Prostate gland (tissue), 2 donors: ENCODE results near the gene HCK. TPM values are rescaled to one million over a fixed set of nuclear protein-coding genes. Genes with fewer than 3 reads are reported as not detected.

Experiments
- DNase-seq: peaks from one replicate; pipeline ENCODE4 v3.0.0-alpha.2; 2019; ENCODE audit warnings: low spot score
- H3K27ac ChIP-seq, 2 donors: fragments of 200-600 bp; sonication (generic); 2 replicates each; pipeline ENCODE4 v1.5.1; 2017 to 2019
- H3K27me3 ChIP-seq: fragments of 200-600 bp; sonication (generic); replicated peaks from 2 replicates; pipeline ENCODE4 v1.5.1; 2019; ENCODE audit not compliant: insufficient read depth
- H3K36me3 ChIP-seq, 2 donors: fragments of 200-600 bp; sonication (generic); 1 replicate in 1 of 2; 2 replicates in 1 of 2; pipeline versions ENCODE4 v1.5.1 to v1.8.1; 2017 to 2019
- H3K4me1 ChIP-seq: fragments of 200-600 bp; sonication (generic); replicated peaks from 2 replicates; pipeline ENCODE4 v1.5.1; 2019
- H3K4me3 ChIP-seq, 2 donors: fragments of 200-600 bp; sonication (generic); 2 replicates each; pipeline ENCODE4 v1.5.1; 2017 to 2019
- H3K9me3 ChIP-seq: fragments of 200-600 bp; sonication (generic); 2 replicates; pipeline ENCODE4 v1.5.1; 2017
- POLR2A ChIP-seq: fragments of 450-650 bp; IDR thresholded peaks from one replicate; pipeline ENCODE4 v1.6.1; 2016; ENCODE audit warnings: antibody characterized with exemption, mild to moderate bottlenecking
- POLR2AphosphoS5 ChIP-seq: sonication (generic); formaldehyde crosslinking; IDR thresholded peaks from one replicate; pipeline ENCODE4 v1.6.1; 2017; ENCODE audit warnings: antibody characterized with exemption
- WGBS: methylation state at CpG from one replicate; pipeline ENCODE4 v1.1.5; 2018; 5-methylcytosine and 5-hydroxymethylcytosine counted together
- intact Hi-C: fragments of 100-400 bp; cut with DNase I; formaldehyde crosslinking; loops from one replicate; pipeline ENCODE4 v1.14.2; 2022
- total RNA-seq, 2 donors: library from RNA; depleted of rRNA; stranded (reverse); fragments of >200 nt; gene quantifications; one replicate each; pipeline ENCODE4 v1.1.0, GENCODE V29; 2016
- TF ChIP-seq, protein P1 (sequence below), 4 experiments: fragments of 200-600 bp in 2 of 4; fragments of 450-650 bp in 2 of 4; sonication (generic) in 2 of 4; IDR thresholded peaks; 1 replicate in 3 of 4; 2 replicates in 1 of 4; pipeline ENCODE4 v1.5.1; 2016 to 2019; ENCODE audit warnings: antibody characterized with exemption in 4 of 4, mild to moderate bottlenecking in 2 of 4, moderate library complexity in 2 of 4

HCK gene
- total RNA-seq, 2 donors from 2014 or later, result 3.1 to 6.0 TPM

DNA sequence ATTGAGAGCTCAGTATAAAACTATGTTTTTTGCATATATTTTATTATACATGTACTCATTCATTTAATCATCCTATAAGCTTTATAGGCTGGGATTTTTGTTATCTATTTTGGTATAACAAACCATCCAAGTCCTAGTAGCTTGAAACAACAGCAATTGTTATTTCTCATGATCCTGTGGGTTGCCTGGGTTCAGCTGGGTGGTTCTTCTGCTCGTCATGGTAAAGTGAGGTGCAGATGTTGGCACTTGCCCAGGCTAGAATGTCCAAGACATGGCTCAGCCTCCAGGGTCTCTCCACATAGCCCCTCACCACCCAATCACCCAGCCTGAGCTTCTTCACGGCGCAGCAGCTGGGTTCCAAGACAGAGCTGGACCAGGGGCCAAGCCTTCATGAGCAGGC is 36.7 kb downstream of the HCK start:
- Histone ChIP-seq H3K4me1 (no peaks in the 10 kb centered on the region), H3K36me3 (no peaks in the 10 kb centered on the region), H3K27ac (no peak overlapping the region), H3K27me3 (no peaks in the 10 kb centered on the region), H3K9me3 (no peaks in the 10 kb centered on the region), H3K4me3 (no peak overlapping the region)
- no peak for DNase-seq
- TF ChIP-seq POLR2AphosphoS5 (no peak), POLR2A (no peak)
- TF ChIP-seq, protein P1, sequence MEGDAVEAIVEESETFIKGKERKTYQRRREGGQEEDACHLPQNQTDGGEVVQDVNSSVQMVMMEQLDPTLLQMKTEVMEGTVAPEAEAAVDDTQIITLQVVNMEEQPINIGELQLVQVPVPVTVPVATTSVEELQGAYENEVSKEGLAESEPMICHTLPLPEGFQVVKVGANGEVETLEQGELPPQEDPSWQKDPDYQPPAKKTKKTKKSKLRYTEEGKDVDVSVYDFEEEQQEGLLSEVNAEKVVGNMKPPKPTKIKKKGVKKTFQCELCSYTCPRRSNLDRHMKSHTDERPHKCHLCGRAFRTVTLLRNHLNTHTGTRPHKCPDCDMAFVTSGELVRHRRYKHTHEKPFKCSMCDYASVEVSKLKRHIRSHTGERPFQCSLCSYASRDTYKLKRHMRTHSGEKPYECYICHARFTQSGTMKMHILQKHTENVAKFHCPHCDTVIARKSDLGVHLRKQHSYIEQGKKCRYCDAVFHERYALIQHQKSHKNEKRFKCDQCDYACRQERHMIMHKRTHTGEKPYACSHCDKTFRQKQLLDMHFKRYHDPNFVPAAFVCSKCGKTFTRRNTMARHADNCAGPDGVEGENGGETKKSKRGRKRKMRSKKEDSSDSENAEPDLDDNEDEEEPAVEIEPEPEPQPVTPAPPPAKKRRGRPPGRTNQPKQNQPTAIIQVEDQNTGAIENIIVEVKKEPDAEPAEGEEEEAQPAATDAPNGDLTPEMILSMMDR (IDR thresholded peaks at IDR 0.05), result no peak
- intact Hi-C loops, result no loop called here
- WGBS, result 92% methylated on average over 3 of the region's 3 CpGs

DNA sequence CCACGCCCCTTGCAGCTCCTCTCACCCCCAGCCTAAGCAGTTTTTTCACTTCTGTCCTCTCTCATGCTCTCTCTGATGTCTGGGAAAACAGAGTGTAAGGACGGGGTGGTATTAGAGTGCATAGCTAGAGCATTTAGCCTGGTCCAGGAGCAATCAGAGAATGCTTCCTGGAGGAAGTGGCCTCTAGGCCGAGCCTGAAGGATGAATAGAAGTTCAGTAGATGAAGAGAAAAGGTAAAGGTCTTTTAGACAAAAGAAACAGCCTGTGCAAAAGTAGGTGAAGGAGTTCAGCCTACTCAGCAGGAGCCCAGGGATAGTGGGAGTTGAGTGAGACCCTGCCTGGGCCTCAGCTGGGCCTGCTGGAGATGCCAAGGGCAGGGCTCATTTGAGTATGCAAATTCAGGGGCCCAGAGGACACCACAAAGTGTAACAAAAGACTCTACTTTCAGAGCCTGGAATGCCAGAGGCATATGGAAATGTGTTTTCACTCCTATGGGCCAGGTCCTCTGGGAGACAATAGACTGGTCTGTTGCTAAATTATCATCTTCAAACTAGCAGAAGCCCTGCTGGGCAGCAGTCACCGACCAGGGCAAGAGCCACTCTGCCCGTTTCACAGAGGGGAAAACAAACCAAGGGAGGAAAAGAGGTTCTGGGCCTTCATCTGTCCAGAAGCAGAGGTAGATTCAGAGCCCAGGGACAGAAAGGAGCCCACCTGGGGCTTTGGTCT is 37.8 kb downstream of the HCK start:
- WGBS, result 66% methylated on average over 5 of the region's 5 CpGs
- H3K36me3 ChIP-seq, result no peaks in the 10 kb centered on the region

DNA sequence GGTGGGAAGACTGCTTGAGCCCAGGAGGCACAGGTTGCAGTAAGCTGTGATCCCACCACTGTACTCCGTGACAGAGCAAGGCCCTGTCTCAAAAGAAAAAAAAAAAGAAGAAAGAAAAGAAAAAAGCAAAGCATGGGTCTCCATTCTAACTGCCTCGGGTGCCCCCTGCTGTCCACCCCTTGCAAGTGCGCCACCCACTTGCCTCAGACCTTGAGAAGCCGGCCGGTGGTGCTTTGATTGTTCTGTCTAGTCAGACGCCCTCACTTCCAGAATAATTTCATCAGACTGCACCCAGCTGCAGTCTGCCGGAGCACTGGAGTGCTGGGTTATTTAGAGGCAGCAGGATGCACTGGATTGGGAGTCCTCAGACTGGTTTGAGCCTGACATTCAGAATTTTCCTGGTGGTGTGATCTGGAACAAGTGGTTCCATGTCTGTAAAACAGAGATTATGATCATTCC is 39.9 kb downstream of the HCK start:
- no peaks in the 10 kb centered on the region for H3K4me1 ChIP-seq
- TF ChIP-seq, protein P1 (IDR thresholded peaks at IDR 0.05), result peak; percentile 57 to 69 (median 64)
- TF ChIP-seq POLR2A, result no peak
- intact Hi-C loops, result no loop called here

More for the DNA sequence above, 37.8 kb downstream of the HCK start:
- Histone ChIP-seq H3K9me3 (no peaks in the 10 kb centered on the region), H3K4me3 (no peak overlapping the region), H3K27me3 (no peaks in the 10 kb centered on the region), H3K4me1 (no peaks in the 10 kb centered on the region), H3K27ac (no peak overlapping the region)
- intact Hi-C loops, result no loop called here
- no peak for DNase-seq
- TF ChIP-seq, protein P1 (IDR thresholded peaks at IDR 0.05), result no peak
- TF ChIP-seq POLR2A (no peak), POLR2AphosphoS5 (no peak)

DNA sequence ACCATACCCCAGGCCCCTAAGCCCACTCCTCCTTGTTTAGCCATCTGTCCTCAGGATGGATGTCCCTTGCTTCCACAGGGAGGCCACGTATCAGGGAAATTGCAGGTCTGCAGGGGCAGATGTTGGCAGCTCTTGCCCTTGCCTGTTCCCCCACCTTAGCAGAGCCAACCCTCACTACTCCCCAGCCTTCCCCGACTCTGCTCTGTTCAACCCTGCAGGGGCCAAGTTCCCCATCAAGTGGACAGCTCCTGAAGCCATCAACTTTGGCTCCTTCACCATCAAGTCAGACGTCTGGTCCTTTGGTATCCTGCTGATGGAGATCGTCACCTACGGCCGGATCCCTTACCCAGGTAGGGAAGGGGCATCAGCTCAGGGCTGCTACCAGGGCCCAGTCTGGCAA is 46.7 kb downstream of the HCK start:
- Histone ChIP-seq H3K4me1 (no peaks in the 10 kb centered on the region), H3K27ac (no peak overlapping the region), H3K9me3 (no peaks in the 10 kb centered on the region), H3K36me3 (no peaks in the 10 kb centered on the region), H3K27me3 (no peaks in the 10 kb centered on the region), H3K4me3 (no peak overlapping the region)
- intact Hi-C loops, result no loop called here
- TF ChIP-seq, protein P1 (IDR thresholded peaks at IDR 0.05), result no peak
- no peak for TF ChIP-seq POLR2AphosphoS5
- no peak for TF ChIP-seq POLR2A
- WGBS, result 83% methylated on average over 6 of the region's 6 CpGs
- DNase-seq, result no peak

More for the DNA sequence above, 39.9 kb downstream of the HCK start:
- Histone ChIP-seq H3K36me3 (no peaks in the 10 kb centered on the region), H3K9me3 (no peaks in the 10 kb centered on the region), H3K27me3 (no peaks in the 10 kb centered on the region), H3K4me3 (no peak overlapping the region), H3K27ac (no peak overlapping the region)
- WGBS, result 6% methylated on average over 7 of the region's 7 CpGs
- DNase-seq, result peak; percentile 53
